GM18873 (cell line): ENCODE measurements around the gene EP400.
"Not testable (repeated sequence)": the region's sequence is repeated elsewhere in the genome, so short reads cannot be mapped to it uniquely, and the experiment has no call there.

ENCODE experiments used
- ATAC-seq: cut with Tn5 transposase; IDR thresholded peaks from one replicate; pipeline ENCODE4 v1.9.1; 2021; ENCODE audit warnings: mild to moderate bottlenecking, moderate library complexity, moderate number of reproducible peaks; ENCODE audit not compliant: unreplicated experiment, low FRiP score

EP400 gene

GRCh38 chr12:132077322-132078100 lies 127.8 kb downstream of the EP400 start:
- ATAC-seq, result no peak

- no peak for ATAC-seq
Measured at GRCh38 chr12:132078190-132078589, 128.4 kb downstream of the EP400 start.

- no peak for ATAC-seq
Measured at GRCh38 chr12:132079200-132079599, 129.5 kb downstream of the EP400 start.

GRCh38 chr12:132079695-132080094 lies 130.0 kb downstream of the EP400 start:
- ATAC-seq, result no peak

- ATAC-seq, result not testable (repeated sequence)
Measured at GRCh38 chr12:132080515-132080914, 130.8 kb downstream of the EP400 start.

- ATAC-seq, result no peak
Measured at GRCh38 chr12:132081423-132081822, 131.7 kb downstream of the EP400 start.

- ATAC-seq, result no peak
Measured at GRCh38 chr12:132083614-132083940, 133.8 kb downstream of the EP400 start.

- ATAC-seq, result peak; percentile 77
Measured at GRCh38 chr12:132083941-132084620, 134.3 kb downstream of the EP400 start.

- ATAC-seq, result no peak
Measured at GRCh38 chr12:132084621-132085290, 135.0 kb downstream of the EP400 start.

GRCh38 chr12:132085291-132085635 lies 135.5 kb downstream of the EP400 start:
- no peak for ATAC-seq

GRCh38 chr12:132089407-132089910 lies 139.7 kb downstream of the EP400 start:
- no peak for ATAC-seq

- no peak for ATAC-seq
Measured at GRCh38 chr12:132094269-132094891, 144.6 kb downstream of the EP400 start.

GRCh38 chr12:132095520-132096409 lies 146.0 kb downstream of the EP400 start:
- no peak for ATAC-seq

GRCh38 chr12:132099739-132100138 lies 150.0 kb downstream of the EP400 start:
- no peak for ATAC-seq

GRCh38 chr12:132100306-132101065 lies 150.7 kb downstream of the EP400 start:
- ATAC-seq, result no peak

- ATAC-seq, result no peak
Measured at GRCh38 chr12:132102297-132102696, 152.6 kb downstream of the EP400 start.

GRCh38 chr12:132103072-132103471 lies 153.3 kb downstream of the EP400 start:
- not testable (repeated sequence) for ATAC-seq

- no peak for ATAC-seq
Measured at GRCh38 chr12:132103542-132104308, 154.0 kb downstream of the EP400 start.

- no peak for ATAC-seq
Measured at GRCh38 chr12:132105467-132105866, 155.7 kb downstream of the EP400 start.
